PC-3 (cell line): ENCODE results near the gene DSG2.

Source experiments
- EZH2 ChIP-seq: fragments of 300-600 bp; sonication (generic); IDR thresholded peaks from one replicate; pipeline ENCODE4 v1.6.1; 2017; ENCODE audit warnings: antibody characterized with exemption, mild to moderate bottlenecking, low read length; ENCODE audit not compliant: unreplicated experiment
- EZH2phosphoT487 ChIP-seq: fragments of 300-600 bp; sonication (generic); IDR thresholded peaks from 2 replicates; pipeline ENCODE4 v1.6.1; 2018; ENCODE audit warnings: mild to moderate bottlenecking, antibody characterized with exemption, low read length, borderline replicate concordance
- TF ChIP-seq, protein P1 (sequence below): fragments of 300-600 bp; sonication (generic); conservative IDR thresholded peaks from 2 replicates; pipeline ENCODE4 v1.5.1; 2017; ENCODE audit warnings: antibody characterized with exemption, low read depth, mild to moderate bottlenecking, low read length

DNA sequence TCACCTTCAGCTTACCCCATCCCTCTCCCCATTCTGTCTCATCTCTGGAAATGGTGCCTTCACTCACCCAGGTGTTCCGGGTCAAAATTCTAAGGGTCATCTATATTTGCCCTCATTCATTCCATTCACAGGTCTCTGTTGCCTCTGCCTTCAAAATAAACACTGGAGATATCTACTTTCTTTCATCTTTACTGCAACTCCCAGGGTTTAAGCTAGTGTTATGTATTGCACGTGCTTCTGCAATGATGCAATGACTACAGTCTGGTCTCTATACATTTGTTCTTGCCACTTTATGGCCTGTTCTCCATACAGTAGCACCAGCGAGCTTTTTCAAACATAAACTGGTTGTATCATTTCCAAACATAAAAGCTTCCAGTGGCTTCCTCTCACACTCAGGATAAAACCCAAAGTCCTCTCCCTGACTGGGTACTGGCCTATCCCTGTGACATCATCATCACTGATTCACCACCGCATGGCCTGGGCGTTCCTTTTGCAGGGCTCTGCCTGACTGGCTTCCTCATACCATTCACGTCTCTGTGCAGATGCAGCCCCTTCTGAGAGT, 14.3 kb downstream of the DSG2 start:
- TF ChIP-seq, protein P1, sequence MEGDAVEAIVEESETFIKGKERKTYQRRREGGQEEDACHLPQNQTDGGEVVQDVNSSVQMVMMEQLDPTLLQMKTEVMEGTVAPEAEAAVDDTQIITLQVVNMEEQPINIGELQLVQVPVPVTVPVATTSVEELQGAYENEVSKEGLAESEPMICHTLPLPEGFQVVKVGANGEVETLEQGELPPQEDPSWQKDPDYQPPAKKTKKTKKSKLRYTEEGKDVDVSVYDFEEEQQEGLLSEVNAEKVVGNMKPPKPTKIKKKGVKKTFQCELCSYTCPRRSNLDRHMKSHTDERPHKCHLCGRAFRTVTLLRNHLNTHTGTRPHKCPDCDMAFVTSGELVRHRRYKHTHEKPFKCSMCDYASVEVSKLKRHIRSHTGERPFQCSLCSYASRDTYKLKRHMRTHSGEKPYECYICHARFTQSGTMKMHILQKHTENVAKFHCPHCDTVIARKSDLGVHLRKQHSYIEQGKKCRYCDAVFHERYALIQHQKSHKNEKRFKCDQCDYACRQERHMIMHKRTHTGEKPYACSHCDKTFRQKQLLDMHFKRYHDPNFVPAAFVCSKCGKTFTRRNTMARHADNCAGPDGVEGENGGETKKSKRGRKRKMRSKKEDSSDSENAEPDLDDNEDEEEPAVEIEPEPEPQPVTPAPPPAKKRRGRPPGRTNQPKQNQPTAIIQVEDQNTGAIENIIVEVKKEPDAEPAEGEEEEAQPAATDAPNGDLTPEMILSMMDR: no peak
- TF ChIP-seq EZH2phosphoT487 (no peak), EZH2 (no peak)
